ENCODE results near the gene VAPA. TPM values are rescaled to one million over a fixed set of nuclear protein-coding genes. Genes with fewer than 3 reads are reported as not detected.

VAPA gene
- total RNA-seq, 1 donor from 2014 or later = 169 TPM

- TF ChIP-seq CTCF (IDR thresholded peaks at IDR 0.05; ENCODE audit: insufficient read depth, low read length, poor library complexity, severe bottlenecking) = no peak
- no peak for DNase-seq (ENCODE audit: low read depth)
- H3K4me3 ChIP-seq (ENCODE audit: low read depth, low read length) = no peak overlapping the region
- no peaks in the 10 kb centered on the region for H3K27me3 ChIP-seq (ENCODE audit: control insufficient read depth, insufficient read depth, low read length)
- H3K36me3 ChIP-seq (ENCODE audit: control insufficient read depth, insufficient read depth, low read length) = peaks cover 2% of the 10 kb centered on the region
These were observed 27.3 kb downstream of the VAPA start for GRCh38 chr18:9941103-9941502.

- Histone ChIP-seq H3K27me3 (ENCODE audit: control insufficient read depth, insufficient read depth, low read length) (no peaks in the 10 kb centered on the region), H3K36me3 (ENCODE audit: control insufficient read depth, insufficient read depth, low read length) (peaks cover 2% of the 10 kb centered on the region), H3K4me3 (ENCODE audit: low read depth, low read length) (no peak overlapping the region)
- no peak for DNase-seq (ENCODE audit: low read depth)
- no peak for TF ChIP-seq CTCF (IDR thresholded peaks at IDR 0.05; ENCODE audit: insufficient read depth, low read length, poor library complexity, severe bottlenecking)
These were observed 27.8 kb downstream of the VAPA start for GRCh38 chr18:9941660-9942059.

GRCh38 chr18:9943311-9943710 is 29.5 kb downstream of the VAPA start:
- no peak for TF ChIP-seq CTCF (IDR thresholded peaks at IDR 0.05; ENCODE audit: insufficient read depth, low read length, poor library complexity, severe bottlenecking)
- Histone ChIP-seq H3K27me3 (ENCODE audit: control insufficient read depth, insufficient read depth, low read length) (no peaks in the 10 kb centered on the region), H3K36me3 (ENCODE audit: control insufficient read depth, insufficient read depth, low read length) (peaks cover under 1% of the 10 kb centered on the region), H3K4me3 (ENCODE audit: low read depth, low read length) (no peak overlapping the region)
- DNase-seq (ENCODE audit: low read depth) = no peak

- TF ChIP-seq CTCF (IDR thresholded peaks at IDR 0.05; ENCODE audit: insufficient read depth, low read length, poor library complexity, severe bottlenecking) = no peak
- no peak for DNase-seq (ENCODE audit: low read depth)
- H3K36me3 ChIP-seq (ENCODE audit: control insufficient read depth, insufficient read depth, low read length) = no peaks in the 10 kb centered on the region
- H3K4me3 ChIP-seq (ENCODE audit: low read depth, low read length) = no peak overlapping the region
- no peaks in the 10 kb centered on the region for H3K27me3 ChIP-seq (ENCODE audit: control insufficient read depth, insufficient read depth, low read length)
These were observed 31.0 kb downstream of the VAPA start for GRCh38 chr18:9944805-9945204.

- no peak overlapping the region for H3K4me3 ChIP-seq (ENCODE audit: low read depth, low read length)
- no peaks in the 10 kb centered on the region for H3K27me3 ChIP-seq (ENCODE audit: control insufficient read depth, insufficient read depth, low read length)
- TF ChIP-seq CTCF (IDR thresholded peaks at IDR 0.05; ENCODE audit: insufficient read depth, low read length, poor library complexity, severe bottlenecking) = no peak
- peaks cover 3% of the 10 kb centered on the region for H3K36me3 ChIP-seq (ENCODE audit: control insufficient read depth, insufficient read depth, low read length)
- no peak for DNase-seq (ENCODE audit: low read depth)
These were observed 33.0 kb downstream of the VAPA start for GRCh38 chr18:9946831-9947230.

- Histone ChIP-seq H3K4me3 (ENCODE audit: low read depth, low read length) (no peak overlapping the region), H3K27me3 (ENCODE audit: control insufficient read depth, insufficient read depth, low read length) (no peaks in the 10 kb centered on the region), H3K36me3 (ENCODE audit: control insufficient read depth, insufficient read depth, low read length) (peaks cover 3% of the 10 kb centered on the region)
- DNase-seq (ENCODE audit: low read depth) = no peak
- TF ChIP-seq CTCF (IDR thresholded peaks at IDR 0.05; ENCODE audit: insufficient read depth, low read length, poor library complexity, severe bottlenecking) = no peak
These were observed 33.4 kb downstream of the VAPA start for GRCh38 chr18:9947248-9947647.
